Non-pigmented ciliary epithelial cell (primary cell): Measurements from ENCODE around the gene MSMP.

Experiments
- DNase-seq: peaks from one replicate; pipeline ENCODE4 v3.0.0-alpha.2; 2010; ENCODE audit warnings: low read depth

Gene MSMP

DNA sequence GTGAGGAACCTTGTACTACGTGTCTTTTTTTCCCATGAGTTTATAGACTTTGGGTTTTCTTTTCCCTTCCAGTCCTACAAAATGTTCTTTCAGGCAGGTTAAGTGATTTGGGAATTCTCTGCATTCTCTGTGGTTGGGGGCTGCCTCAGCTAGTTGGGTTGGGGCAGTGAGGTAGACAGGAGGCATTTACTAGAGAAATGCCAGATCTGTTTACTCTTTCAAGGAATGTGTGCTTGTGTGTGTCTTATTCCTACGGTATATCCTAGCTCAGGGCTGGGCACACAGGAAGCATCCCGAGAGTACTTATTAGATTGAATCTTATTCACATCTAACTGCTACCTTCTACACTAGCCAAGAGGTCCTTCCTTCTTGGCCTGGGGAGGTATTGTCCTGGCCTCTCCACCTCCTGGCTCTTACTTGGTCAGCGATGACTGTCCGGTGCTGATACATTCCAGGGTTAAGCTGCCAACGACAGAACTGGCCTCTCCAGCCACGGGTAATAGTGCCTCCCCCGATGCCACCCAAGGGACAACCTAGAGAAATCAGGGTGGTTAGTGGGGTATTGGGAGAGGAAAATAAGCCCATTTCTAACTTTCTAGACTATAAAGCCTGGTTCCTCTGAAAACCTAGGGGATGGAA lies 10.1 kb downstream of the MSMP start:
- no peak for DNase-seq

DNA sequence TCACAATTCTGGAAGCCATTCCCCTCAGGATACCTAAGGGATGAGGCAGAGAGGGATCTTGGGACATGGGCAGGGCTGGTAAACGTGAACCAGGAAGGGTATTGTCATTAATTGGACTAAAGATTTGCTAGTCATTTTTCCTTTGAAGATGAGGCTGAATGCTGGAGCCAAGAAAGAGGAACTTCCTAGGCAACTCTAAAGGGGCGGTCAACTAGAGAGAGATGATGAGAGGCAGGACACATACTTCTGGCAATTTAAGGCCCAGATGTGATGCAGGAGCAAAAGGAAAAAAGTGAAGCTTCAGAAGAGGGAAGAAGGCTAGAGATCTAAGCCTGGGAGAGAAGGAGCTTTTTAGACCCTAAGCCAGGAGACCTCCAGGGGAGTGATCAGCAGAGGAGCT lies 10.6 kb downstream of the MSMP start:
- DNase-seq = no peak

DNA sequence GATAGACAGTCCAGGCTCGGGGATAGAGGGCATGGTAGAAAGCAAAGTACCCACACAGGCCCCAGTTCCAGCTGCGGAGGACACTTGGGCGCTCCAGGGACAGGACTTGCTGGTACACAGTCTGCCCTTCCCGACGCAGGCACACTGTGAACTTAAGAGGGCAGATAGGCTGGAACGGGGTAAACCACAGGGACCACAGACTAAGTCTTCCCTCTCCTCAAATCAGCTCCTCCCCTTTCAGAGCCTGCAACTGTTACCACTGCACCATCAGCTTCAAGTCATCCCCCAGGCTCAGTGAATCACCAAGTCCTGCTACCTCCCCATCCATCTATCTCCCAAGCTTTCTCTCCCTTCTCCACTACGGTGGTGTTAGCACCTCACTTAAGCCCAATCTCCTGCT lies 12.3 kb downstream of the MSMP start:
- no peak for DNase-seq

- DNase-seq = no peak
These were observed 13.8 kb downstream of the MSMP start for GRCh38 chr9:35740243-35740642.

- DNase-seq = no peak
These were observed 15.2 kb downstream of the MSMP start for GRCh38 chr9:35738924-35739323.

DNA sequence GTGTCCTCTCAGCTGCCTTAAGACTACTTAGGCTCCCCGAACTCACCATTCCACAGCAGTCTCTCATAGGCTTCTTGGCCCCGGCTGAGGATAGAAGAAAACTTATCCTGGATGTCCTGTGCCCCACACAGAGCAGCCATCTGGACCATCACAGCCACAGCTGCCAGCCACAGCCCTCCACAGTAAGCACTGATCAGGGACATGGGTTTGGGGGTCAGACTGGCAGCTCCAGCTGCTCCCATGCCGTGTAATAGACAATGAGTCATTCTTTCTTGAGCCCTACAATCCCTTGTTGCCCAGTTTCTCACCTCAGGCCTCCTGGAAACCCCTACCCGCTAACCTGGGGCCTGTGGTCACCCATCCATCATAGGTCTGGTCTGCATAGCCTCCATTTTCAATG lies 15.9 kb downstream of the MSMP start:
- DNase-seq = no peak

DNA sequence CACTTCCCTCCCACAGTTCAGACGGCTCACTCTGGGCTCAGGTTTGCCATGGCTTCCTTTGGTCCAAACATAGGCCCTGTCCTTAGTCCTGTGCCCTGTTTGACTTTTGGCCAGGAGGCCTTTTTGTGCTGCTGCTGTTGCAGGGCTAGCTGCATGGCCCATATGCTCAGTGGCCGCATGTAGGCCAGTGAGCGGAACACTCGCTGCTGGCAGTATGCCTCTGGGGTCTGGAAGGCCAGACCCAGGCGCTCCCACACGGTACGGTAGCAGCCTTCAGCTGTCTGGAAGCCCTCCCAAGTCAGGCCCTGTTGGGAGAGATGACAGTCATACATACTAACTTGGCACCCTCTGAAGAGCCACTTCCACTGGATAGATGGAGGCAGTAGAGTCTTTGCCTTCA lies 16.9 kb downstream of the MSMP start:
- no peak for DNase-seq

DNA sequence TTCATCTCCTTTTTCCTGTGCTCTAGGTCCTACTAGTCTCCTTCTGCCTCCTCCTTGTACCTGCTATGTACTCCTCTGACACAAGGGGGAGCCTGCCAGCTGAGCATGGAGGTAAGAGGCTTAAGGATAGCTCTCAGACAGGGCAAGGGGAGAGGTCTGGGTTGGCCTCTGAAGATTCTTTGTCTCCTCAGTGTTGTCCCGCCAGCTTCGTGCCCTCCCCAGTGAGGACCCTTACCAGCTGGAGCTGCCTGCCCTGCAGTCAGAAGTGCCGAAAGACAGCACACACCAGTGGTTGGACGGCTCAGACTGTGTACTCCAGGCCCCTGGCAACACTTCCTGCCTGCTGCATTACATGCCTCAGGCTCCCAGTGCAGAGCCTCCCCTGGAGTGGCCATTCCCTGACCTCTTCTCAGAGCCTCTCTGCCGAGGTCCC lies 17.9 kb downstream of the MSMP start:
- no peak for DNase-seq

DNA sequence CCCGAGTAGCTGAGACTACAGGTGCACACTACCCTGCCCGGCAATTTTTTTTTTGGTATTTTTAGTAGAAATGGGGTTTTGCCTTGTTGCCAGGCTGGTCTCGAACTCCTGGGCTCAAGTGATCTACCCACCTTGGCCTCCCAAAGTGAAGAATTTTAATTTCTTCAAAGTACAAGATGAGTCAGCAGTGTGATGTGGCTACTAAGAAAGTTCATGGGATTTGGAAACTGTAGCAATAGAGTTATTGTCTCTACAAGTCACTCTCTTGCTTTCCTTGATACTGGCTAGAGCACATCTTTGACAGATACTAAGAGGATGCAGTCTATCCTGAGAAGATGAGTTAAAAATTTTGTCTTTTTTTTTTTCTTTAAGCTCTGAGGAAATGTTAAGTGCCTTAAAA lies 20.0 kb downstream of the MSMP start:
- DNase-seq = no peak

GRCh38 chr9:35732800-35733541 lies 21.1 kb downstream of the MSMP start:
- no peak for DNase-seq

GRCh38 chr9:35732185-35732799 lies 21.8 kb downstream of the MSMP start, which contains the start of the genes CREB3 and TLN1:
TSS of gene CREB3 (plus strand) at chr9:35732666. CDS start at chr9:35732773, 107 bp downstream.
TSS of gene TLN1 (minus strand) at chr9:35732195. CDS start at chr9:35725694, 6,501 bp downstream.
- DNase-seq = peak; percentile 95

DNA sequence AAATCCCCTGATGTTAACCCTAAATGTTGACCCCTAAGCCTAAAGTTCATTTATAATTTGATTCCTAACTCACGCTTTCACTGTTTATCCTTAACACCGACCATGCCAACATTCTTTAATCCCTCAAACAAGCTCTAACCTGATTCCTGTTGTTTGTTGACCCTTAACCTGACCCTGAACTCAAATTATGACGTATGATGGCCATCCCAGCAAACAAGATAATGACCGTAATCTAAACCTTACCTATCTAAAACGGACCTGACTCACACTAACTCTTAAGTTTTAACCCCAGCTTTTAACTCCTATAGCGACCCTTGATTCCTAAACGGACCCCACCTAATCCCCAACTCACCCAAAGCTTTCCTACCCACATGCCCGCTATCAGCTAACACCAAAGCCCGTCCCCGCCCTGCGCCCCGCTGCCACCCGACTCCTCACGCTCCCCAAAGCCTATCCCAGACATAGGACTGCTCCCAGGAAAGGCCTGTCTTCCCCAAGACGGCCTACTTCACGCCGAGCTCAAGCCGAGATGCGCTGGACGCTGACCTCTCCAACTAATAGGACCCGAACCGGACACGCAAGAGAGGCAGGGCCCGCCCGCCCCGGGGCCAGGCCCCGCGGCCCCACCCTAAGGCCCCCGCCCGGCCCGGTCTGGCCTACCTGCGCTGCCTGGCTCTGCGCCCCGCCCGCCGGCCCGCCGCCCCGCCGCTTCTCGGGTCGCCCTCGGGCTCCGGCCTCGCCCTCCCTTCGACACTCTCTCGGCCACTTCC lies 22.5 kb downstream of the MSMP start:
- no peak for DNase-seq

DNA sequence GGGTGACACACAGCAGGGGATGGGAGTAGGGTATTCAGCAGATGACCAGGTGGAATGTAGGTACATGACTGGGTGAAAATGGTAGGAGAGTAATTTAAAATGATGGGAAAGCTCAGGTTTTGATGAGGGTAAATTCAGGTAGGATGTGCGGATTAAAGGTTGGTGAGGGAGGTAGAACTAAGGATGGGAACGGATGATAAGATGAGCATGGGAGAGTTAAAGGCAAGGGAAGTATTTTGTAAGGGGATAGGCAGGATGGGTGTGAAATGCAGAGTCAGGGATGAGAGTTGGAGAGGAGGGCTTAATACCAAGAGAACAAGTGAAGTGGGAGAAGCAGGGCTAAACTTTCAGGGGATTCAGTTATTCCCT lies 23.6 kb downstream of the MSMP start:
- DNase-seq = no peak

DNA sequence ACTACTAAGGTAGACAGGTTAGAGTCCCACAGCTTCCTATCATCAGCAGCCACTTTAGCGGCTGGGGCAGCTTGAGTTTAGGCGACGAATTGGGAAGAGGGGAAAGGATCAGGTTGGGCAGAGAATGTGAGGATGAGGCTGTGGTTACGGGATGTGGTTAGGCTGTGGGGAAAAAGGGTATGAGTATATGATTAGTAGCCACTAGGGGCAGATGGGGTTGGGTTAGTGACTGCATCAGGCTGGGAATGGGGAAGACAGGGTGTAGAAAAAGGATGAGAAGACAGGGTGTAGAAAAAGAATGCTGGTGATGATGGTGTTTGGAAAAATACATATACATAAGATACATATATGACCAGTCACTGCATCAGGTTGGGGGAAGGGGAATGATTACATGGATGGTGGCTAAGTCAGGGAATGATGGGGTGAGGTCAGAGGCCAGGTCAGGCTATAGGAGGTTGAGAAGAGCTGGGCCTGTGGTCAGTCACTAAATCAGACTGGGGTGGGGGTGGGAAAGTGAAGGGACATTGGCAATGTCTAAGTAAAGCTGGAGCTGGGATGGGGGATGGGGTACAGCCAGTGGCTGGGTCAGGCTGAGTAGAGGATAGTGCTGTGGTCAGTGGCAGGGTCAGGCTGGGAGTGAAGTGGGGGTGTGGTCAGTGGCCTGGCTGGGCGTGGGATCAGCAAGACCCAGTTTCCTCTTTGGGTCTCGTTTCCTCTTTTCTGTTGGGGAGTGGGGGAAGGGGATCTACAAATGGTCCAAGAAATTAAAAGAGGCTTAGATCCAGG lies 24.2 kb downstream of the MSMP start:
- DNase-seq = peak; percentile 69

- no peak for DNase-seq
These were observed 25.0 kb downstream of the MSMP start for GRCh38 chr9:35729101-35729500.

GRCh38 chr9:35728041-35728971 lies 25.8 kb downstream of the MSMP start:
- no peak for DNase-seq

GRCh38 chr9:35727676-35728040 lies 26.4 kb downstream of the MSMP start:
- no peak for DNase-seq

- no peak for DNase-seq
These were observed 27.1 kb downstream of the MSMP start for GRCh38 chr9:35726931-35727330.

- no peak for DNase-seq
These were observed 28.7 kb downstream of the MSMP start for GRCh38 chr9:35725362-35725761.

DNA sequence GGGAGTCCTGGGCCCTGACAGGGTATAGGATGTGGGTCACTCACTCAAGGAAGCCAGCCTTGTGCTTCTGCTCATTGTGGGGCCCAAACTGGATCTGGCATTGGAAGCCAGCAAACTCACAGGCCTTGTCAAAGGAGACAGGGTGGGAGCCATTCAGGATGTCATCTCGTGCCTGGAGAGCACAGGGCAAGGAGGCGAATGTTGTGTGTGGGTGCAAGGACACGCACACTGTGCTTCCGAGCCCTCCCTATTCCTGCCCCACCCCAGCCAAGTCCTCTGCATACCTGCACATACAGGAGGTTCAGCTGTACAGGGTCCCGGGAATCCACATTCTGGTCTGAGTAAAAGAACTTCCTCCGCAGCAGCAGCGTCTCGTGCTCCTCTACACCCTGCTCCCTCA lies 30.2 kb downstream of the MSMP start:
- no peak for DNase-seq

- no peak for DNase-seq
These were observed 30.6 kb downstream of the MSMP start for GRCh38 chr9:35723426-35723825.
